Keratinocyte (primary cell): Measurements from ENCODE around the gene ASPN. TPM values are rescaled to one million over a fixed set of nuclear protein-coding genes. Genes with fewer than 3 reads are reported as not detected.

ENCODE experiments used
- DNase-seq: peaks from one replicate; pipeline ENCODE4 v3.0.0-alpha.2; 2011; ENCODE audit warnings: low read depth, missing footprints, low spot score
- FAIRE-seq: peaks from 2 replicates; lab custom pipeline; 2011; peaks lifted over from hg19 to GRCh38; lab: Jason Lieb, UNC
- H2AFZ ChIP-seq: 2 replicates; pipeline ENCODE4 v1.6.0; 2012; ENCODE audit warnings: low read length, control low read depth, inconsistent platforms; ENCODE audit not compliant: control insufficient read depth
- H3K27ac ChIP-seq: 2 replicates; pipeline ENCODE4 v1.5.1; 2011; ENCODE audit warnings: low read length; ENCODE audit not compliant: control insufficient read depth, insufficient read depth
- H3K27me3 ChIP-seq: 3 replicates; pipeline ENCODE4 v1.6.0; 2011; ENCODE audit warnings: low read length; ENCODE audit not compliant: control insufficient read depth, insufficient read depth; ENCODE audit errors: extremely low read depth
- H3K36me3 ChIP-seq, 2 experiments: 2 replicates in 1 of 2; 3 replicates in 1 of 2; pipeline ENCODE4 v1.5.1; 2011; ENCODE audit warnings: low read length in 2 of 2, mild to moderate bottlenecking in 1 of 2; ENCODE audit not compliant: control insufficient read depth in 2 of 2, insufficient read depth in 2 of 2; ENCODE audit errors: extremely low read depth in 1 of 2
- H3K4me1 ChIP-seq: 3 replicates; pipeline ENCODE4 v1.5.1; 2011; ENCODE audit warnings: low read length; ENCODE audit not compliant: control insufficient read depth, insufficient read depth; ENCODE audit errors: extremely low read depth
- H3K4me2 ChIP-seq: 3 replicates; pipeline ENCODE4 v1.6.0; 2011; ENCODE audit warnings: low read depth, low read length; ENCODE audit not compliant: control insufficient read depth, insufficient read depth; ENCODE audit errors: extremely low read depth
- H3K4me3 ChIP-seq, 3 experiments: fragments of 200-600 bp in 1 of 3; sonication (generic) in 1 of 3; 2 replicates in 2 of 3; 3 replicates in 1 of 3; pipeline ENCODE4 v1.5.1; 2011 to 2016; ENCODE audit warnings: low read length in 3 of 3, mild to moderate bottlenecking in 3 of 3, control low read depth in 2 of 3, inconsistent platforms in 1 of 3, low read depth in 1 of 3, mixed read lengths in 1 of 3, mixed run types in 1 of 3, moderate library complexity in 1 of 3; ENCODE audit not compliant: control insufficient read depth in 2 of 3, insufficient read depth in 2 of 3; ENCODE audit errors: extremely low read depth in 1 of 3
- H3K79me2 ChIP-seq: 2 replicates; pipeline ENCODE4 v1.6.0; 2012; ENCODE audit warnings: low read length; ENCODE audit not compliant: control insufficient read depth, insufficient read depth
- H3K9ac ChIP-seq: 3 replicates; pipeline ENCODE4 v1.6.0; 2011; ENCODE audit warnings: low read length; ENCODE audit not compliant: control insufficient read depth, insufficient read depth; ENCODE audit errors: extremely low read depth
- H3K9me1 ChIP-seq: 3 replicates; pipeline ENCODE4 v1.6.0; 2011; ENCODE audit warnings: low read length; ENCODE audit not compliant: control insufficient read depth, insufficient read depth; ENCODE audit errors: extremely low read depth
- H3K9me3 ChIP-seq: 2 replicates; pipeline ENCODE4 v1.5.1; 2012; ENCODE audit warnings: low read depth, low read length; ENCODE audit not compliant: control insufficient read depth
- H4K20me1 ChIP-seq: 3 replicates; pipeline ENCODE4 v1.6.0; 2011; ENCODE audit warnings: low read length; ENCODE audit not compliant: control insufficient read depth, insufficient read depth; ENCODE audit errors: extremely low read depth
- EZH2 ChIP-seq: IDR thresholded peaks from one replicate; pipeline ENCODE4 v1.6.1; 2012; ENCODE audit warnings: inconsistent platforms, mild to moderate bottlenecking, low read length, moderate library complexity
- dilution Hi-C: fragments of 300-500 bp; cut with MboI; formaldehyde crosslinking; loops from one replicate; pipeline ENCODE4 v1.7.0; 2020; ENCODE audit warnings: low sequenced_read_pairs; ENCODE audit not compliant: extremely low pct_ligation_motif_present
- polyA plus RNA-seq, 5 experiments: library from polyadenylated mRNA; depleted of rRNA in 3 of 5; stranded (reverse) in 3 of 5; stranded (forward) in 1 of 5; unstranded in 1 of 5; fragments of >200 nt; gene quantifications; 1 replicate in 1 of 5; 2 replicates in 3 of 5; 3 replicates in 1 of 5; pipeline versions ENCODE4 v1.2.1 to v1.2.3, GENCODE V29; 2011 to 2012; ENCODE audit warnings: missing spikeins in 2 of 5, low read depth in 1 of 5, low replicate concordance in 1 of 5
- TF ChIP-seq, protein P1 (sequence below), 3 experiments: IDR thresholded peaks in 1 of 3; conservative IDR thresholded peaks in 1 of 3; optimal IDR thresholded peaks in 1 of 3; 2 replicates in 2 of 3; 3 replicates in 1 of 3; pipeline versions ENCODE3 to v1.5.1; 2011; ENCODE audit warnings: low read length in 3 of 3, mild to moderate bottlenecking in 3 of 3, moderate library complexity in 2 of 3, control low read depth in 1 of 3, inconsistent platforms in 1 of 3; ENCODE audit not compliant: insufficient read depth in 2 of 3; ENCODE audit errors: extremely low read depth in 1 of 3

Gene ASPN
- polyA plus RNA-seq, 1 donor (not counting 4 experiments of a cell fraction or from before 2014, with no cell fraction given), result 0.63 TPM

DNA sequence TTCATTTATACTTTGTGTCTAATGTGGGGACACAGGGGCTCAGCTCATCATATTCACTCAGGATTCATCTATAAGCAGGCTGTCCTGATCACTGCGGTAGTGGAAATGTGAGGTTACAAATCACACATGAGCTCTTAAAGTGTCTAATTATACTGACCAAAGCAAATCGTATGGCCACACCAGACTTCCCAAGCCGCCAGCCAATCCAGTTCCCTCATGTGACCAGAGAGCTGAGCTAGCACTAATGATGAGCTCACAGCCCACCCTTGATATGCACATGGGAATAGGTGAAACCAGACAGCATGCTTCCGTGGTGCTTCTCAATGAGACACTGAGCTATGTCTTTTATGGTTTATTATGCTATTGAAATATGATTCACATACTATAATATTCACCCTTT lies 35.9 kb upstream of the ASPN start:
- Histone ChIP-seq H3K27me3 (no peaks in the 10 kb centered on the region), H2AFZ (no peak overlapping the region), H3K9ac (no peak overlapping the region), H3K9me1 (no peaks in the 10 kb centered on the region), H3K9me3 (no peaks in the 10 kb centered on the region), H3K4me2 (no peak overlapping the region), H4K20me1 (no peaks in the 10 kb centered on the region), H3K36me3 (no peaks in the 10 kb centered on the region), H3K4me3 (no peak overlapping the region), H3K27ac (no peak overlapping the region), H3K4me1 (no peaks in the 10 kb centered on the region), H3K79me2 (no peaks in the 10 kb centered on the region)
- dilution Hi-C loops, result no loop called here
- no peak for FAIRE-seq
- DNase-seq, result no peak
- TF ChIP-seq, protein P1, sequence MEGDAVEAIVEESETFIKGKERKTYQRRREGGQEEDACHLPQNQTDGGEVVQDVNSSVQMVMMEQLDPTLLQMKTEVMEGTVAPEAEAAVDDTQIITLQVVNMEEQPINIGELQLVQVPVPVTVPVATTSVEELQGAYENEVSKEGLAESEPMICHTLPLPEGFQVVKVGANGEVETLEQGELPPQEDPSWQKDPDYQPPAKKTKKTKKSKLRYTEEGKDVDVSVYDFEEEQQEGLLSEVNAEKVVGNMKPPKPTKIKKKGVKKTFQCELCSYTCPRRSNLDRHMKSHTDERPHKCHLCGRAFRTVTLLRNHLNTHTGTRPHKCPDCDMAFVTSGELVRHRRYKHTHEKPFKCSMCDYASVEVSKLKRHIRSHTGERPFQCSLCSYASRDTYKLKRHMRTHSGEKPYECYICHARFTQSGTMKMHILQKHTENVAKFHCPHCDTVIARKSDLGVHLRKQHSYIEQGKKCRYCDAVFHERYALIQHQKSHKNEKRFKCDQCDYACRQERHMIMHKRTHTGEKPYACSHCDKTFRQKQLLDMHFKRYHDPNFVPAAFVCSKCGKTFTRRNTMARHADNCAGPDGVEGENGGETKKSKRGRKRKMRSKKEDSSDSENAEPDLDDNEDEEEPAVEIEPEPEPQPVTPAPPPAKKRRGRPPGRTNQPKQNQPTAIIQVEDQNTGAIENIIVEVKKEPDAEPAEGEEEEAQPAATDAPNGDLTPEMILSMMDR (optimal IDR thresholded peaks at IDR 0.05 in 1 of 3, IDR thresholded peaks at IDR 0.05 in 1 of 3, conservative IDR thresholded peaks at IDR 0.05 in 1 of 3; ENCODE audit: extremely low read depth in 1 of 3, insufficient read depth in 2 of 3, low read length in 3 of 3), result no peak
- TF ChIP-seq EZH2, result no peak

DNA sequence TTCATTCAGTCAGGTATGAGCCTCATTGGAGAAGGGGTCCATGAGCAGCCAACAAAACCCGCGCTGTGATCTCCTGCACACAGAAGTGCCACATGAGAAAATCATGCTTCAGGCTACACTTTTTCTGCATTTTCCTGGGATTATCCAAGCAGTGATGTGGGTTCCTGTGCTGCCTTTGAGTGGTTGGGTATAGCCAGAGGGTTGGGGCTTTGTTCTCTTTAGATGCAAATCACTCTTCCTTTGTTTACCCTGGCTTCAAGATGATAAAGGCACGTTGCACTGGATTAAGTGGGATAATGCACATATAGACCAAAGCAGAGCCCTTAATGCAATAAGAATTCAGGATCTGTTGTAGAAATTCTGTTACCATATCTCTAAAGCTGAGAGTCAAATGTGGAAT lies 34.7 kb upstream of the ASPN start:
- TF ChIP-seq EZH2, result no peak
- TF ChIP-seq, protein P1 (optimal IDR thresholded peaks at IDR 0.05 in 1 of 3, IDR thresholded peaks at IDR 0.05 in 1 of 3, conservative IDR thresholded peaks at IDR 0.05 in 1 of 3; ENCODE audit: extremely low read depth in 1 of 3, insufficient read depth in 2 of 3, low read length in 3 of 3), result no peak
- Histone ChIP-seq H3K9me1 (no peaks in the 10 kb centered on the region), H3K4me1 (peaks cover 2% of the 10 kb centered on the region), H3K27me3 (no peaks in the 10 kb centered on the region), H3K4me3 (no peak overlapping the region), H4K20me1 (no peaks in the 10 kb centered on the region), H3K27ac (no peak overlapping the region), H3K36me3 (no peaks in the 10 kb centered on the region), H3K9me3 (no peaks in the 10 kb centered on the region), H2AFZ (no peak overlapping the region), H3K9ac (no peak overlapping the region), H3K79me2 (no peaks in the 10 kb centered on the region), H3K4me2 (no peak overlapping the region)
- DNase-seq, result no peak
- dilution Hi-C loops, result no loop called here
- no peak for FAIRE-seq
